K562 (cell line): Measurements from ENCODE around the gene IQCK. TPM values are rescaled to one million over a fixed set of nuclear protein-coding genes. Genes with fewer than 3 reads are reported as not detected.

Experiments used
- ATAC-seq: fragments of 200-7000 bp; cut with Tn5 transposase; 3 replicates; pipeline ENCODE4 v1.9.1; 2020; ENCODE audit warnings: moderate library complexity
- BruUV-seq: library from RNA; stranded (reverse); fragments of 400-500 nt; replicated peaks from 2 replicates; lab custom pipeline; 2021; lab: Mats Ljungman, UMichigan
- CTCF ChIA-PET: fragments of 300-600 bp; formaldehyde crosslinking; extraction: SDS; loops from one replicate; lab custom pipeline; 2021; ENCODE audit warnings: low intra/inter-chr PET ratio; lab: Yijun Ruan, JAX
- POLR2A ChIA-PET: fragments of 300-600, 350-650 bp; sonication (Branson Sonifier 250); formaldehyde crosslinking; extraction: SDS; loops from one replicate; lab custom pipeline; 2021; ENCODE audit warnings: antibody characterized with exemption, inconsistent platforms; lab: Yijun Ruan, JAX
- DNase-seq, 4 experiments: peaks; one replicate each; pipeline versions ENCODE4 v3.0.0 to v3.0.0-alpha.2; 2011 to 2018; ENCODE audit warnings: low spot score in 3 of 4, mixed read lengths in 3 of 4; ENCODE audit errors: extremely low read depth in 1 of 4
- FAIRE-seq: peaks from 2 replicates; lab custom pipeline; 2011; peaks lifted over from hg19 to GRCh38; lab: Jason Lieb, UNC
- H2AFZ ChIP-seq: 2 replicates; pipeline ENCODE4 v1.6.0; 2011; ENCODE audit warnings: low read depth, low read length, control low read depth, inconsistent platforms
- H3K27ac ChIP-seq: fragments of 200-600 bp; 3 replicates; pipeline ENCODE4 v1.8.0; 2011; ENCODE audit warnings: low read depth, mild to moderate bottlenecking, control low read depth, inconsistent platforms, low read length, moderate library complexity, mixed read lengths; ENCODE audit errors: extremely low read depth
- H3K27me3 ChIP-seq, 2 experiments: fragments of 300-600 bp in 1 of 2; 2 replicates in 1 of 2; 3 replicates in 1 of 2; pipeline versions ENCODE4 v1.6.0 to v1.8.0; 2011; ENCODE audit warnings: inconsistent platforms in 2 of 2, low read length in 2 of 2, mild to moderate bottlenecking in 1 of 2, mixed read lengths in 1 of 2, moderate library complexity in 1 of 2; ENCODE audit not compliant: control insufficient read depth in 2 of 2, insufficient read depth in 2 of 2
- H3K36me3 ChIP-seq: fragments of 300-600 bp; 3 replicates; pipeline ENCODE4 v1.8.0; 2011; ENCODE audit warnings: mild to moderate bottlenecking, low read length, inconsistent platforms; ENCODE audit not compliant: control insufficient read depth, insufficient read depth
- H3K4me1 ChIP-seq, 2 experiments: fragments of 200-600 bp in 1 of 2; replicated peaks in 1 of 2; 2 replicates in 1 of 2; 3 replicates in 1 of 2; pipeline versions ENCODE4 v1.5.1 to v1.8.0; 2011; ENCODE audit warnings: inconsistent platforms in 2 of 2, low read length in 2 of 2, mild to moderate bottlenecking in 1 of 2, mixed read lengths in 1 of 2, moderate library complexity in 1 of 2; ENCODE audit not compliant: control insufficient read depth in 2 of 2, insufficient read depth in 2 of 2
- H3K4me2 ChIP-seq: 2 replicates; pipeline ENCODE4 v1.6.1; 2011; ENCODE audit warnings: low read length, control low read depth, inconsistent platforms, mixed read lengths; ENCODE audit not compliant: insufficient read depth
- H3K4me3 ChIP-seq: fragments of 200-600 bp; sonication (generic), shearing (Covaris generic); 2 replicates; pipeline ENCODE4 v1.5.1; 2016; ENCODE audit warnings: control low read depth, inconsistent platforms
- H3K79me2 ChIP-seq: fragments of 200-600 bp; 3 replicates; pipeline ENCODE4 v1.8.0; 2011; ENCODE audit warnings: low read length, inconsistent platforms; ENCODE audit not compliant: control insufficient read depth, insufficient read depth
- H3K9ac ChIP-seq, 2 experiments: 2 replicates each; pipeline versions ENCODE4 v1.6.0 to v1.6.1; 2011; ENCODE audit warnings: low read depth in 2 of 2, low read length in 2 of 2, control low read depth in 1 of 2, inconsistent platforms in 1 of 2, mild to moderate bottlenecking in 1 of 2, mixed read lengths in 1 of 2; ENCODE audit not compliant: insufficient read depth in 1 of 2
- H3K9me1 ChIP-seq: one replicate; pipeline ENCODE4 v1.6.0; 2011; ENCODE audit warnings: inconsistent platforms, mild to moderate bottlenecking, low read length, moderate library complexity; ENCODE audit not compliant: control insufficient read depth, insufficient read depth
- H3K9me3 ChIP-seq: replicated peaks from 2 replicates; pipeline ENCODE4 v1.5.1; 2011; ENCODE audit warnings: low read depth, low read length, inconsistent platforms; ENCODE audit not compliant: control insufficient read depth, insufficient read depth
- H4K20me1 ChIP-seq: replicated peaks from 2 replicates; pipeline ENCODE4 v1.6.1; 2011; ENCODE audit warnings: low read length, inconsistent platforms, mixed read lengths; ENCODE audit not compliant: control insufficient read depth, insufficient read depth
- HNRNPK ChIP-seq: fragments of 200-400 bp; formaldehyde crosslinking; IDR thresholded peaks from one replicate; pipeline ENCODE4 v1.6.1; 2018; ENCODE audit warnings: mild to moderate bottlenecking, low read depth, low read length; ENCODE audit not compliant: poor library complexity, severe bottlenecking
- PHF20 ChIP-seq: fragments of 450-650 bp; IDR thresholded peaks from 2 replicates; pipeline ENCODE4 v1.6.1; 2018; ENCODE audit not compliant: partially characterized antibody
- ZNF551 ChIP-seq: fragments of 250-450 bp; sonication (Bioruptor Pico); IDR thresholded peaks from 2 replicates; pipeline ENCODE4 v1.5.0; 2021; ENCODE audit warnings: mild to moderate bottlenecking, moderate library complexity
- WGBS: fragments of 100-300 bp; shearing (Covaris generic); methylation state at CpG from one replicate; pipeline ENCODE4 v1.1.6; 2016; ENCODE audit warnings: low coverage, mixed read lengths; ENCODE audit not compliant: insufficient coverage; ENCODE audit errors: missing lambda C conversion rate; 5-methylcytosine and 5-hydroxymethylcytosine counted together
- in situ Hi-C: fragments of 300-500 bp; cut with MboI; formaldehyde crosslinking; loops from 4 replicates; pipeline ENCODE4 v1.15.0; 2018; ENCODE audit warnings: inconsistent platforms, mixed read lengths
- intact Hi-C: fragments of 100-400 bp; cut with micrococcal nuclease; formaldehyde crosslinking; loops from 2 replicates; pipeline ENCODE4 v1.14.2; 2022
- polyA plus RNA-seq, 8 experiments: library from polyadenylated mRNA; depleted of rRNA in 4 of 8; stranded (reverse) in 5 of 8; unstranded in 3 of 8; fragments of >200 nt; fragmentation: Nextera tagmentation in 2 of 8; fragmentation: Illumina TruSeq in 1 of 8; extraction: Ambion mirVana in 2 of 8; extraction: Trizol in 1 of 8; gene quantifications; 2 replicates each; pipeline versions ENCODE4 v1.2.1 to v1.2.3, GENCODE V29; 2011 to 2014; ENCODE audit warnings: inconsistent platforms in 1 of 8, missing spikeins in 1 of 8
- total RNA-seq, 7 experiments: library from RNA; depleted of rRNA in 6 of 7; stranded (reverse); fragments of >200 nt in 6 of 7; fragmentation: Illumina TruSeq in 2 of 7; extraction: Trizol in 2 of 7; gene quantifications; 2 replicates each; pipeline versions ENCODE4 v1.2.1 to v1.2.3, GENCODE V29; 2011 to 2021; ENCODE audit warnings: low replicate concordance in 1 of 7
- TF ChIP-seq, protein P1 (sequence below): conservative IDR thresholded peaks from 2 replicates; pipeline ENCODE4 v1.6.1; 2011; ENCODE audit warnings: low read depth, mild to moderate bottlenecking, low read length; ENCODE audit not compliant: control insufficient read depth

The IQCK gene
- total and polyA plus RNA-seq, 9 of the 15 experiments (the other 6 are each of a cell fraction or from before 2014, with no cell fraction given): 5.2 to 12.2 (median 7.3) TPM

DNA sequence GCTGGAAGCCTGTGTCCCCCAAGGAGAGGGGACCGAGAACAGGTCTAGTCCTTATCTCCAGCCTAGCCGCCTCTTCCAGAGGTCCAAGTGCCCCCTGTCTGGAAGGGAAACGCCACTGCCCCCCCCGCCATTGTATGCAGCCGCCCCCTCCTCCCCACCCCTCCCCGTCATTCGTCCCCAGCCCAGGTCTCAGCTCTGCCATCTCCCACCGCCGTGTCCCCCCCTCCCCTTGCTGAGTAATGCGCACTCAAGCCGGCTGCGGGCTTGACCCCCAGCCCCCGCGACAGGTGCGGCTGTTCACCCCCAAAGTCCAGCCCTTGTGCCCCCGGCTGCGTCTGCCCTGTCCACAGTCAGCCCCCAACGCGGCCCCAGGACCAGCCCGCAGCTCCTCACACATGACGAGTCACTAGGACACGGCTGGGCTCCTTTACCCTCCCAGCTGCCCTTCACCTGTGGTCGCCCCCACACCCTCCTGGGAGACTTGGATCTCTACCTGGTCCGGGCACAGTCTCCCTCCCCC lies 166.0 kb downstream of the IQCK start:
- Histone ChIP-seq H4K20me1 (peaks cover 6% of the 10 kb centered on the region), H3K79me2 (no peaks in the 10 kb centered on the region), H3K9me1 (no peaks in the 10 kb centered on the region), H3K36me3 (no peaks in the 10 kb centered on the region), H3K9ac (peak overlapping the region in 1 of 2 experiments; percentile 83; a peak in 2 of 4 replicates), H3K4me2 (peak overlapping the region; percentile 57), H3K27me3 (peaks cover 0 to 24% of the 10 kb centered on the region in 2 experiments; a peak in 3 of 5 replicates), H3K4me3 (peak overlapping the region; percentile 43), H2AFZ (0 out of 2 replicates have a peak overlapping the region, but pooled peaks have one; percentile 33), H3K9me3 (no peaks in the 10 kb centered on the region), H3K27ac (no peak overlapping the region), H3K4me1 (peaks cover 3 to 25% of the 10 kb centered on the region in 2 experiments; a peak in 3 of 5 replicates)
- CTCF ChIA-PET: interaction anchor here (0.6 to 5.0 kb wide), 3 partner anchors 283 to 301 kb away, joined by 3 to 101 read pairs (median 3); no protein-coding TSS in a partner anchor
- no TSS peak for BruUV-seq
- in situ Hi-C loops: loop anchor here (25.0 kb wide), 1 partner anchor 497 kb away; no protein-coding TSS in a partner anchor
- ATAC-seq: peak; percentile 17; the same call in 1 of the 3 replicates
- intact Hi-C loops: loop anchor here (5.0 to 10.0 kb wide), 2 partner anchors 162 to 499 kb away; no protein-coding TSS in a partner anchor
- TF ChIP-seq, protein P1, sequence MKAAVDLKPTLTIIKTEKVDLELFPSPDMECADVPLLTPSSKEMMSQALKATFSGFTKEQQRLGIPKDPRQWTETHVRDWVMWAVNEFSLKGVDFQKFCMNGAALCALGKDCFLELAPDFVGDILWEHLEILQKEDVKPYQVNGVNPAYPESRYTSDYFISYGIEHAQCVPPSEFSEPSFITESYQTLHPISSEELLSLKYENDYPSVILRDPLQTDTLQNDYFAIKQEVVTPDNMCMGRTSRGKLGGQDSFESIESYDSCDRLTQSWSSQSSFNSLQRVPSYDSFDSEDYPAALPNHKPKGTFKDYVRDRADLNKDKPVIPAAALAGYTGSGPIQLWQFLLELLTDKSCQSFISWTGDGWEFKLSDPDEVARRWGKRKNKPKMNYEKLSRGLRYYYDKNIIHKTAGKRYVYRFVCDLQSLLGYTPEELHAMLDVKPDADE: no peak
- TF ChIP-seq ZNF551 (CRISPR knock-in tag) (no peak), HNRNPK (no peak), PHF20 (no peak)
- POLR2A ChIA-PET: no interaction called here
- no peak for FAIRE-seq
- WGBS: 0% methylated on average over 2 of the region's 24 CpGs
- peak in 2 of 4 experiments; percentile 25 to 30 for DNase-seq
